ENCODE results near the gene DOK6.

GRCh38 chr18:69617408-69617807 is 216.7 kb downstream of the DOK6 start:
- TF ChIP-seq EZH2 (IDR thresholded peaks at IDR 0.05) (no peak), POLR2AphosphoS5 (IDR thresholded peaks at IDR 0.05; ENCODE audit: borderline replicate concordance, low read depth, low read length) (no peak)
